Measurements from ENCODE around the gene NPAP1. TPM values are rescaled to one million over a fixed set of nuclear protein-coding genes. Genes with fewer than 3 reads are reported as not detected.

Gene NPAP1
- total and polyA plus RNA-seq, 10 of the 15 experiments (the other 5 are each of a cell fraction or from before 2014, with no cell fraction given), result not detected

GRCh38 chr15:24696842-24697241, 21.3 kb downstream of the NPAP1 start:
- POLR2A ChIA-PET, result no interaction called here
- no peaks in the 10 kb centered on the region for H3K36me3 ChIP-seq (ENCODE audit: control insufficient read depth in 2 of 2, insufficient read depth in 2 of 2, low read length in 1 of 2)
- no peak for ATAC-seq
- no peak overlapping the region for H3K27ac ChIP-seq (ENCODE audit: control insufficient read depth, insufficient read depth)
- in situ Hi-C loops (cut with MboI), result no loop called here
- CTCF ChIA-PET, result no interaction called here
- H3K9me3 ChIP-seq (replicated peaks; ENCODE audit: control insufficient read depth, insufficient read depth, low read length), result no peaks in the 10 kb centered on the region
- H3K4me1 ChIP-seq (ENCODE audit: control insufficient read depth, insufficient read depth, low read length), result no peaks in the 10 kb centered on the region
- H2AFZ ChIP-seq (ENCODE audit: control insufficient read depth, low read depth, low read length), result no peak overlapping the region
- BruUV-seq (replicated peaks), result no TSS peak
- no peak overlapping the region for H3K9ac ChIP-seq (ENCODE audit: control insufficient read depth, insufficient read depth, low read length)
- H4K20me1 ChIP-seq (ENCODE audit: control insufficient read depth, insufficient read depth), result no peaks in the 10 kb centered on the region
- no peak for DNase-seq (ENCODE audit: low read depth, low spot score)
- SMC1A ChIA-PET (ENCODE audit: uncharacterized antibody, unreplicated experiment), result no interaction called here
- intact Hi-C loops (cut with micrococcal nuclease; ENCODE audit: unreplicated experiment), result no loop called here
- H3K79me2 ChIP-seq (ENCODE audit: control insufficient read depth, insufficient read depth, low read length), result no peaks in the 10 kb centered on the region
- no peak for FAIRE-seq
- no peaks in the 10 kb centered on the region for H3K27me3 ChIP-seq (replicated peaks in 1 of 2; ENCODE audit: control insufficient read depth in 2 of 2, insufficient read depth in 2 of 2, low read length in 1 of 2)
- RAD21 ChIA-PET (ENCODE audit: unreplicated experiment), result no interaction called here
- H3K4me2 ChIP-seq (ENCODE audit: control insufficient read depth, insufficient read depth), result no peak overlapping the region
- TF ChIP-seq FOXM1 (IDR thresholded peaks at IDR 0.05; ENCODE audit: low read depth, low read length), result no peak
- TF ChIP-seq, protein P1, sequence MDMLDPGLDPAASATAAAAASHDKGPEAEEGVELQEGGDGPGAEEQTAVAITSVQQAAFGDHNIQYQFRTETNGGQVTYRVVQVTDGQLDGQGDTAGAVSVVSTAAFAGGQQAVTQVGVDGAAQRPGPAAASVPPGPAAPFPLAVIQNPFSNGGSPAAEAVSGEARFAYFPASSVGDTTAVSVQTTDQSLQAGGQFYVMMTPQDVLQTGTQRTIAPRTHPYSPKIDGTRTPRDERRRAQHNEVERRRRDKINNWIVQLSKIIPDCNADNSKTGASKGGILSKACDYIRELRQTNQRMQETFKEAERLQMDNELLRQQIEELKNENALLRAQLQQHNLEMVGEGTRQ (IDR thresholded peaks at IDR 0.05; ENCODE audit: borderline replicate concordance, low read depth, low read length), result no peak
- TF ChIP-seq CEBPB (IDR thresholded peaks at IDR 0.05; ENCODE audit: borderline replicate concordance in 1 of 2, low read depth in 2 of 2, low read length in 2 of 2), result no peak
- TF ChIP-seq DPF2 (IDR thresholded peaks at IDR 0.05), result no peak
- no peak for TF ChIP-seq NR2F1 (conservative IDR thresholded peaks at IDR 0.05)
- TF ChIP-seq PKNOX1 (IDR thresholded peaks at IDR 0.05), result no peak
- no peak for TF ChIP-seq CEBPZ (IDR thresholded peaks at IDR 0.05; ENCODE audit: low read depth, low read length)
- TF ChIP-seq CREM (IDR thresholded peaks at IDR 0.05; ENCODE audit: low read depth), result no peak
- TF ChIP-seq YY1 (IDR thresholded peaks at IDR 0.05; ENCODE audit: low read depth, low read length), result no peak
- TF ChIP-seq NBN (IDR thresholded peaks at IDR 0.05), result no peak
- WGBS (ENCODE audit: insufficient coverage, insufficient replicate concordance, low lambda C conversion rate, missing lambda C conversion rate), result 25% methylated on average over 9 of the region's 9 CpGs
- H3K4me3 ChIP-seq, result no peak overlapping the region
